Muscle layer of colon (tissue), 2 donors: ENCODE results near the gene PRPF31.

ENCODE experiments used
- H3K27ac ChIP-seq: one replicate; pipeline ENCODE4 v1.7.0; 2013; ENCODE audit warnings: low read depth, mild to moderate bottlenecking, low read length, moderate library complexity
- H3K27me3 ChIP-seq, 2 donors: one replicate each; pipeline ENCODE4 v1.7.0; 2013; ENCODE audit warnings: low read length in 2 of 2, mild to moderate bottlenecking in 2 of 2; ENCODE audit not compliant: insufficient read depth in 2 of 2, control insufficient read depth in 1 of 2
- H3K36me3 ChIP-seq: one replicate; pipeline ENCODE4 v1.7.0; 2013; ENCODE audit warnings: mild to moderate bottlenecking, low read length; ENCODE audit not compliant: insufficient read depth
- H3K4me1 ChIP-seq: one replicate; pipeline ENCODE4 v1.7.0; 2013; ENCODE audit warnings: mild to moderate bottlenecking, low read length; ENCODE audit not compliant: insufficient read depth
- H3K4me3 ChIP-seq, 2 donors: one replicate each; pipeline ENCODE4 v1.7.0; 2013; ENCODE audit warnings: low read length in 2 of 2, low read depth in 1 of 2, mild to moderate bottlenecking in 1 of 2, moderate library complexity in 1 of 2
- H3K9ac ChIP-seq: one replicate; pipeline ENCODE4 v1.7.0; 2013; ENCODE audit warnings: low read length
- H3K9me3 ChIP-seq: one replicate; pipeline ENCODE4 v1.7.0; 2013; ENCODE audit warnings: mild to moderate bottlenecking, low read length
- donor health status: abdominal sarcoma.
- donor health status: Adenocarcinoma of cecum.

Gene PRPF31

DNA sequence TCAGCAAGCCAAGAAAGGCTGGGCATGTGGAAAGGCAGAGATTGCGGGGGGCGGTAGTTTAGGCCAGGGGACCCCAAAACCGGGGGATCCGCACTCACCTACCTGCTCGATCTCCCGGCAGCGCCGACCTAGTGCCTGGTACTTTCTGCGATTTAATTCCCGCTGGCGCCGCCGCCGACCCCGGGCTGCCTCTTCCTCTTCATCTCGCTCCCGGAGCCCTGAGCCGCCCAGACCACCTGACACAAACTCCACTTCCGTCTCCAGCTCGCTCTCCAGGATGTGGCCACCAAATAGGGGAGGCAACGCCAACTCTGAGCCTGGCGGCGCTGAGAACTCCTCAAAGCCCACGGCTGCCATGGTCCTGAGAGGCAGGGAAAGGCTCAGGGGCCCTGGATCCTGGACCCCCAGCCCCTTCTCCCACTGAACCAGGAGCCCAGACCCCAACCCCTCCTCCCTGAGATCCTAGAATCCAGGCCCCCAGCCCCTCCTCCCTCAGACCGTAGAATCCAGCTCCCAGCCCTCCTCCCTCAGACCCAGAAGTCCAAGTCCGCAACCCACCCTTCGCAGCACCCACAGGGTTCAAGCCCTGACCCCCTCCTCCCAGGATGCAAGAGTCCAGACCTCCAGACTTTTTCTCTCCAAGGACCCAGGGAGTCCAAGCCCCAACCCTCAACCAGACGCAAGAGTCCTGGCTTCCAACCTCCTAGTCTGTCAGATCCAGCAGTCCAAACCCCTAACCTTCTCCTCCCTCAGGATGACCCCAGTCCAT, 1.0 kb upstream of the PRPF31 start:
- Histone ChIP-seq H3K36me3 (peaks cover 17% of the 10 kb centered on the region), H3K27me3 (no peaks in the 10 kb centered on the region), H3K27ac (peak overlapping the region; percentile 99), H3K9me3 (no peaks in the 10 kb centered on the region), H3K4me3 (peak overlapping the region; percentile 85 to 95), H3K9ac (peak overlapping the region; percentile 75), H3K4me1 (peaks cover 21% of the 10 kb centered on the region)

DNA sequence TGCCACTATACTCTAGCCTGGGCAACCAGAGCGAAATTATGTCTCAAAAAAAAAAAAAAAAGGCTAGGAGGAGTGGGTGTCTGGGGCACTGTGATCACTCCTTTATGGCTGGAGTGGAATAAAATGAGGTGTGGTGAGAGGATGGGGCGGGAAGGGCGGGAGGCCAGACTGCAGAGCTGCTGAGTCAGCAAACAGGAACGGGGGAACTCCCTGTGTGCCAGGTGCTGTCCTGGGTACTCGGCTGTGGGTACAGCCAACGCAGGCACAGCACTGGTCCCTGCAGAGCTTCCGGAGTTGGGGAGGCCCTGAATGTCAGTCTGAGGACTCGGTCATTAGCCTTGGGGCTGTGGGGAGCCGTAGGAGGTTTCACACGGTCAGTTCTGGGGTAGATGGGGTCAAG, 5.7 kb downstream of the PRPF31 start:
- Histone ChIP-seq H3K36me3 (peaks cover 54% of the 10 kb centered on the region), H3K4me1 (peaks cover 7% of the 10 kb centered on the region), H3K27ac (no peak overlapping the region), H3K27me3 (no peaks in the 10 kb centered on the region), H3K9ac (no peak overlapping the region), H3K9me3 (no peaks in the 10 kb centered on the region), H3K4me3 (no peak overlapping the region)

DNA sequence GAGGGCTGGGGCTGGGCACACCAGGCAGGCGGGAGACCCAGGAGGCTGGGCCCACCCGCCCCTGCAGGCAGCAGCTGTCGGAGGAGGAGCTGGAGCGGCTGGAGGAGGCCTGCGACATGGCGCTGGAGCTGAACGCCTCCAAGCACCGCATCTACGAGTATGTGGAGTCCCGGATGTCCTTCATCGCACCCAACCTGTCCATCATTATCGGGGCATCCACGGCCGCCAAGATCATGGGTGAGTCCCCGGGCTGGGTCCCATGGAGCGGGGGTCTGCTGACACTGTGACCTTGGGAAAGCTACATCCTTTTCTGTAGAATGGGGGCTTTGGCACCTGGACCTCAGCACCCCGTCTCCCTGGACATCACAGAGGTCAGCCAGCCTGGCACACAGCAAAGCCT, 8.1 kb downstream of the PRPF31 start:
- H3K27ac ChIP-seq: no peak overlapping the region
- H3K27me3 ChIP-seq: no peaks in the 10 kb centered on the region
- no peak overlapping the region for H3K9ac ChIP-seq
- H3K4me1 ChIP-seq: no peaks in the 10 kb centered on the region
- no peaks in the 10 kb centered on the region for H3K9me3 ChIP-seq
- no peak overlapping the region for H3K4me3 ChIP-seq
- H3K36me3 ChIP-seq: peaks cover 70% of the 10 kb centered on the region

DNA sequence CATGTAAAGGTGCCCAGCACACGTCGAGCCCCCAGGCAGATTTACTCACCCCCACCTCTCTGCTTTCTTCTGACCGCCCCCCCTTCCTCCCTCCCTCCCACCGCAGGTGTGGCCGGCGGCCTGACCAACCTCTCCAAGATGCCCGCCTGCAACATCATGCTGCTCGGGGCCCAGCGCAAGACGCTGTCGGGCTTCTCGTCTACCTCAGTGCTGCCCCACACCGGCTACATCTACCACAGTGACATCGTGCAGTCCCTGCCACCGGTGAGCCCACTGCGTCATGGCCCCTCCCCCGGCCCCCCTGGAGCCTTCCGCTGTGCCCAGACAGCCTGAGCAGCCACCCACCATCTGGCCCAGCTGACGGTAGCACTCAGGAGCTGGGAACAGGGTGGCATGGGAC, 8.8 kb downstream of the PRPF31 start:
- Histone ChIP-seq H3K9ac (no peak overlapping the region), H3K4me1 (no peaks in the 10 kb centered on the region), H3K27me3 (no peaks in the 10 kb centered on the region), H3K9me3 (no peaks in the 10 kb centered on the region), H3K4me3 (no peak overlapping the region), H3K27ac (no peak overlapping the region), H3K36me3 (peaks cover 74% of the 10 kb centered on the region)

DNA sequence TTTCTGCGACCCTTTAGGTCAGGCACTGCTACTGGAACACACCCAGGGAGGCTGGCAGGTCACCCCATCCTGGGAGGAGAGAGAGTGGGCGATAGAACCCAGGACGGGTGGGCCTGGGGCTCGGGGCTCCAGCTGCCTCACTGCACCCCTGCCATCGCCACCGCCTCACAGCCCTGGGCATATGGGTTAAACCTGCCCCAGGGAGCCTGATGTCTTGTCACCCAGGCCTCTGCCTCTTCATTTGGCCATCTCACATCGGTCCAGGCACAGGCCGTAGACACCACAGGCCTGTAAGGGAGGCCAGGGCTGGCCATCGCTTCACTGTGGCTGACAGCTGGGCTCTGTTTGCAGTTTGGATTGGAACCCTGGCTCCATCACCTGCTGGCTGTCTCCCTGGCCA, 10.2 kb downstream of the PRPF31 start:
- Histone ChIP-seq H3K4me1 (no peaks in the 10 kb centered on the region), H3K4me3 (no peak overlapping the region), H3K27me3 (no peaks in the 10 kb centered on the region), H3K27ac (no peak overlapping the region), H3K9me3 (no peaks in the 10 kb centered on the region), H3K36me3 (peaks cover 70% of the 10 kb centered on the region), H3K9ac (no peak overlapping the region)

DNA sequence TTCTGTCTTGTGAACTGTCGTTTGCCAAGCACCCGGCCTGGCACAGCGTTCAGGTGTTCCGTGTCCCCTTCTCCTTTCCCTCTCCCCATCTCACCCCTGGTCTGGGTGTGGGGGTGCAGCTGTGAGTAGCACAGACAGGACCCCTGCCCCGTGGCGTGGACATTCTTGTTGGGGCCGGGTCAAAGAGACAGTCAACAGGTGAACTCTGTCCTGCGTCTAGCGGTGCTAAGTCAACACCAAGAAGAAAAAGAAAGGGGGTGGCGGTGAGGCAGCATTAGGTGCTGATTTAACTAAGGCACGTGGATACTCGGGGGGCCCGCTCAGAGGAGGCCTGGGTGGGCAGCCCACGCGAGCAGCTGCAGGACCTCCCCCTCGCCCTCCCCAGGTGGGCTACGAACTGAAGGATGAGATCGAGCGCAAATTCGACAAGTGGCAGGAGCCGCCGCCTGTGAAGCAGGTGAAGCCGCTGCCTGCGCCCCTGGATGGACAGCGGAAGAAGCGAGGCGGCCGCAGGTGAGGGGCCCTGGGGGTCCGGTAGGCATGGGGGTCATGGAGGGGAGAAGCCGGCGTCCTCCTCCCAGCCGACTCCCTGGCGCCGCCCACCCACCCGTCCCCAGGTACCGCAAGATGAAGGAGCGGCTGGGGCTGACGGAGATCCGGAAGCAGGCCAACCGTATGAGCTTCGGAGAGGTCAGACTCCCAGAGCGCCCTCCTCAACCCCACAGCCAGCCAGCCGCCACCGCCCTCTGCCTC, 12.3 kb downstream of the PRPF31 start:
- peaks cover 68% of the 10 kb centered on the region for H3K36me3 ChIP-seq
- H3K9ac ChIP-seq: no peak overlapping the region
- H3K9me3 ChIP-seq: no peaks in the 10 kb centered on the region
- no peak overlapping the region for H3K4me3 ChIP-seq
- H3K27me3 ChIP-seq: no peaks in the 10 kb centered on the region
- H3K4me1 ChIP-seq: no peaks in the 10 kb centered on the region
- H3K27ac ChIP-seq: no peak overlapping the region

DNA sequence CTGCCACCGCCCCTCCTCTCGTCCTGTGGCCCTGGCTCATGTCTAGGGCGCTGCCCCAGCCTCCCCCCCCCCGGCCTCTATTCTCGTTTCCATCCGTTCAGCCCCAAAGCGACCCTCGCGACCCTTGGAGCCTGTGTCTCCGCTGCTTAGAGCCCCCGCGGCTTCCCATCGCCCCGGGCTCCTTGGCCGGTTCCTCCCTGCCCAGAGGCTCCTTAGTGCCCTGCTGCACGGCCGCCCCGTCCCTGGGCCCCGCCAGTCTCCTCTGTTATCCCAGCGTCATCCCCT, 12.8 kb downstream of the PRPF31 start:
- no peaks in the 10 kb centered on the region for H3K9me3 ChIP-seq
- H3K27ac ChIP-seq: no peak overlapping the region
- H3K4me1 ChIP-seq: no peaks in the 10 kb centered on the region
- no peaks in the 10 kb centered on the region for H3K27me3 ChIP-seq
- no peak overlapping the region for H3K4me3 ChIP-seq
- no peak overlapping the region for H3K9ac ChIP-seq
- peaks cover 63% of the 10 kb centered on the region for H3K36me3 ChIP-seq

DNA sequence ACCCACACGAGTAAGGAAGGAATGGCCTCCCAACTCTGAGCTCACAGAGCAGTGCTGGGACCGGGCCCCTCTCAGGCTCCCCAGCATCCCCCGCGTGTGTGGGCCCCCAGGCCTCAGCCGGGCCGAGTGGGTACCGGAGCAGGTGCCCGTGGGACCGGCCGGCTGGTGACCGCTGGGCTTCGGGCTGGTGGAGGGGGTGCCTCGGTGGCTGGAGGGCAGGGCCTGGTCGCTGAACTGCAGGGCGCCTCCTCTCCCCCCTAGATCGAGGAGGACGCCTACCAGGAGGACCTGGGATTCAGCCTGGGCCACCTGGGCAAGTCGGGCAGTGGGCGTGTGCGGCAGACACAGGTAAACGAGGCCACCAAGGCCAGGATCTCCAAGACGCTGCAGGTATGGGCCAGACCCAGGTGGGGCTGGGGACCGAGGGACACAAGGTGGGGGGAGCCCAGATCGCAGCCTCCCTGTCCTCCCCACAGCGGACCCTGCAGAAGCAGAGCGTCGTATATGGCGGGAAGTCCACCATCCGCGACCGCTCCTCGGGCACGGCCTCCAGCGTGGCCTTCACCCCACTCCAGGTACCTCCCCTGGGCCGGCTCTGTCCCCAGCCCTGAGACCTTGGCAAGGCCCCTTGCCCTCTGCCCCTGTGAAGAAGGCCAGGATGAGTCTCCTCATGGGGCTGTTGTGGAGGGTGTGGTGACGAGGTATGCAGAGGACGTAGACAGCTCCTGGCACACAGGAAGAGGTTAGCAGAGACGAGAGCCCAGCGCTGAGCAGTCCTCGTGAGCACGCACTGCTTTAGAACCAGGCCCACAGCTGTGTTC, 13.5 kb downstream of the PRPF31 start:
- no peaks in the 10 kb centered on the region for H3K4me1 ChIP-seq
- H3K4me3 ChIP-seq: no peak overlapping the region
- H3K27ac ChIP-seq: no peak overlapping the region
- H3K27me3 ChIP-seq: no peaks in the 10 kb centered on the region
- no peaks in the 10 kb centered on the region for H3K9me3 ChIP-seq
- no peak overlapping the region for H3K9ac ChIP-seq
- H3K36me3 ChIP-seq: peaks cover 57% of the 10 kb centered on the region

DNA sequence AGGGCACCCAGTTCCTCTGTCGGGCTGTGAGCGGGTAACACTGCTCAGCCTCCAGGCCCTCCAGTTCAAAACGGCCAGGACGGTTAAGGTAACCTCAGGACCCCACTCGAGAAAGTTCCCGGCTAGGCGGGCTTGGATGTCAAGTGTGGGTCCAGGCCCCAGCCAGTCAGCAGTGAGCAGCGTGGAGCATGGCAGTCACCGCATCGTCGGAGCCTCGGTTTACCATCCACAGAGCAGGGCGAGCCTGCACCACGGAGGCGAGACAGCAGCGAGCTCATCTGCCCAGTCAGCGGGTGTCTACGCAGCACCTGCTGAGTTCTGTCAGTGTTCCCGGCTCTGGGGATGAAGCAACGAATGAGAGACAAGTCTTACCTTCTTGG, 14.1 kb downstream of the PRPF31 start:
- no peaks in the 10 kb centered on the region for H3K4me1 ChIP-seq
- H3K27me3 ChIP-seq: no peaks in the 10 kb centered on the region
- H3K9me3 ChIP-seq: no peaks in the 10 kb centered on the region
- H3K9ac ChIP-seq: no peak overlapping the region
- no peak overlapping the region for H3K27ac ChIP-seq
- peaks cover 53% of the 10 kb centered on the region for H3K36me3 ChIP-seq
- H3K4me3 ChIP-seq: no peak overlapping the region

DNA sequence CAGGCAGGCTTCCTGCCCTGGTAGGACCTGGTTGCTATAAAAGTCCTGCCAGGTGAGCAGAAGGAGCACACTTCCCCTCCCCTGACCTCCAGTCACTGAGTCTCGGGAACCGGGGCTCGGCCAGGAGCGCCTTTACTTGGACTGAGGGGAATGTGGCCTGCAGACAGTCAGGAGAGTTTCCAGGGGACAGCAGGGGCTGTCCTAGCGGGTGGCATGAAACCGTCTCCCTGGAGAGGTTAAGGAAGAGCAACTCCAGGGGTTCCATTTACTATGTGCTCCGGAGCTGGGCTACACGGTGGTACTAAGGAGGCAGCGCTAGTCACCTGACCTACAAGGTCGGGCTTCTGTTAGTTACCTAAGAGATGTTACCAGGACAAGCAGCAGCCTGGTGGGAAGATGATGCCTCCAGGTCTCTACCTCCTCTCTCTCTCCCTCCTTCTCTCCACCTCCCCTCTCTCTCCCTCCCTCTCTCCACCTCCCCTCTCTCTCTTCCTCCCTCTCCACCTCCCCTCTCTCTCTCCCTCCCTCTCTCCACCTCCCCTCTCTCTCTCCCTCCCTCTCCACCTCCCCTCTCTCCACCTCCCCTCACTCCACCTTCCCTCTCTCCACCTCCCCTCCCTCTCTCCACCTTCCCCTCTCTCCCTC, 17.9 kb downstream of the PRPF31 start:
- no peaks in the 10 kb centered on the region for H3K9me3 ChIP-seq
- no peak overlapping the region for H3K4me3 ChIP-seq
- no peaks in the 10 kb centered on the region for H3K27me3 ChIP-seq
- no peak overlapping the region for H3K9ac ChIP-seq
- no peak overlapping the region for H3K27ac ChIP-seq
- H3K36me3 ChIP-seq: peaks cover 24% of the 10 kb centered on the region
- peaks cover 9% of the 10 kb centered on the region for H3K4me1 ChIP-seq

DNA sequence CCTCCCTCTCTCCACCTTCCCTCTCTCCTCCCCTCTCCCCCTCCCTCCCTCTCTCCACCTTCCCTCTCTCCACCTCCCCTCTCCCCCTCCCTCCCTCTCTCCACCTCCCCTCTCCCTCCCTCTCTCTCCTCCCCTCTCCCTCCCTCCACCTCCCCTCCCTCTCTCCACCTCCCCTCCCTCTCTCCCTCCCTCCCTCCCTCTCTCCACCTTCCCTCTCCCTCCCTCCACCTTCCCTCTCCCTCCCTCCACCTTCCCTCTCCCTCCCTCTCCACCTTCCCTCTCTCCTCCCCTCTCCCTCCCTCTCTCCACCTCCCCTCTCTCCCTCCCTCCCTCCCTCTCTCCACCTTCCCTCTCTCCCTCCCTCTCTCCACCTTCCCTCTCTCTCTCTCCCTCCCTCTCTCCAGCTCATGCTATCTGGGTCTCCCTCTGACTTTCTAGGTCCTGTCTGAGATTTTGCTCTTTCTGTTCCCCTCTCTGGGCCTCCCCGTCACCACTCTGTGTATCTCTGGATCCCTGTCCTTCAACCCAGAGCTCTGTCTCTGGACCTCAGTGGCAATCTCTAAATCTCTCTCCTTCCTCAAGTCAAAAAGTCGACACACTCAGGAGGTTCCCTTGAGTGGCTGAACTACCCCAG, 18.5 kb downstream of the PRPF31 start:
- Histone ChIP-seq H3K27me3 (no peaks in the 10 kb centered on the region), H3K4me3 (no peak overlapping the region), H3K9ac (no peak overlapping the region), H3K27ac (no peak overlapping the region), H3K4me1 (peaks cover 14% of the 10 kb centered on the region), H3K36me3 (peaks cover 22% of the 10 kb centered on the region), H3K9me3 (no peaks in the 10 kb centered on the region)
